Fibroblast of peridontal ligament (primary cell): ENCODE measurements around the gene CCDC182.

ENCODE experiments used
- DNase-seq: peaks from one replicate; pipeline ENCODE4 v3.0.0-alpha.2; 2010; ENCODE audit errors: extremely low read depth

CCDC182 gene

DNA sequence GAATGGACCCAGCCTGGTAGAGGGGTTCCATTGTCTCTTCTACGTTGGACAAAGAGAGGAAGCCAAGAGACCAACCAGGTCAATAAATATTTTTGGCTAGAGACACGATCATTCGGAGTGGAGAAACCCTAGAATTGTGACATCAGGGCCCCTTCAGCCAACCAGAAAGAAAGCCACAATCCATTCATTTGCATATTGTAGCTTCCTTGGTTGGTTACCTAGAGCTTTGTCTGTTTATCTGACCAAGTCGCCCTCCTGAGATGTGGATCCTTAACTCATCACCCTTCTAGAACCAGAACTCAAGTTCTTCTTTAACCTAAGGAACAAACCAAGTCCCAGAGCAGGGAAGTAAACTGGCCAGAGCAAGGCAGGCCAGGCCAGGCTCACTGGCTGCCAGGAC, at the start of gene CCDC182:
CCDC182 (minus strand) TSS at position 58 of the 400 bp plus-strand sequence; CDS start at position 31, 27 bp downstream.
- DNase-seq: no peak

DNA sequence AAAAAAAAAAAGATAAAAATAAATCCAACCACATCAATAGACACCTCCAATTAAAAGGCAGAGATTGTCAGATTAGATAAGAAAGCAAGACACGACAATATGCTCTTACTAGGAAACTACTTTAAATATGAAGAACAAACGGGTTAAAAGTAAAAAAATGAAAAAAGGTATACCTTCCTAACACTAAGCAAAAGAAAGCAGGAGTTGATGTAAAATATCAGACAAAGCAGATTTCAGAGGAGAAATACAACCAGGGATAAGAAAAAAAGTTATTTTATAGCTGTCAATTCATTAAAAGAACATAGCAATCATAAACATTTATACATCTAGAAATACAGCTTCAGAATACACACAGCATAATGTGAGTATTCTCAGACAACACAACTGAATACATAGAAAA, 49.7 kb upstream of the CCDC182 start:
- no peak for DNase-seq

DNA sequence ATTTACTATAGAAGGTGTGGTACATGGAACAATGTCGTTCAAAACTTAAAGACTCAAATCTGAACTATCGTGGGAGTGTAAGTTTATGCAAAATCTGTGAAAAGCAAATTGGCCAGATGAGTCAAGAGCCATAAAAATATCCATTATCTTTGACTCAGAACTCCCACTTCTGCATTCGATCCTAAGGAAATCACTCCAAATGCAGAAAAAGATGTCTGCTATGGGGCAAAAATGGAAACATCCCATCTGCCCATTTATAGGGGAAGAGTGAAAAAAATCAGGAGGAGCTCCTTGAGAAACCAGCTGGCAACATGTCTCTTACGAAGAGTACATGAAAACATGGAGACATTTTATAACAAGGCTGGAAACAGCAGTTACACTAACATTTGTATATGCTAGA, 43.6 kb upstream of the CCDC182 start:
- no peak for DNase-seq

DNA sequence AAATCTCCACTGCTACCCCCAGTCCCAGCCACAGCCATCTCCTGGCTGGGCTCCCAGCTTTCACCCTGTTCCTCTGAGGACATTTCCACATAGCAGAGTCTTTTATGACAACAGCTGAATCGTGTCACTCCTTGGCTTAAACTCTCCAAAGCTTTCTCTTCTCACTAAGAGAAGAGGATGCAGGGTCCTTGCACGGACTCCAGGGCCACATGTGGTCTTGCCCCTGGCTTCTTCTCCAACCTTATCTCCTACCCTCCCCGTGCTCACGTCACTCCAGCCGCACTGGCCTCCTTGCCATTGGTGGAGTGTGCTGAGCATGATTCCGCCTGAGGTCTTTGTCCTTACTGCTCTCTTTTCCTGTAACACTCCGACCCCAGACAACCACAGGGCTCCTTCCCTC, 39.9 kb upstream of the CCDC182 start:
- no peak for DNase-seq

DNA sequence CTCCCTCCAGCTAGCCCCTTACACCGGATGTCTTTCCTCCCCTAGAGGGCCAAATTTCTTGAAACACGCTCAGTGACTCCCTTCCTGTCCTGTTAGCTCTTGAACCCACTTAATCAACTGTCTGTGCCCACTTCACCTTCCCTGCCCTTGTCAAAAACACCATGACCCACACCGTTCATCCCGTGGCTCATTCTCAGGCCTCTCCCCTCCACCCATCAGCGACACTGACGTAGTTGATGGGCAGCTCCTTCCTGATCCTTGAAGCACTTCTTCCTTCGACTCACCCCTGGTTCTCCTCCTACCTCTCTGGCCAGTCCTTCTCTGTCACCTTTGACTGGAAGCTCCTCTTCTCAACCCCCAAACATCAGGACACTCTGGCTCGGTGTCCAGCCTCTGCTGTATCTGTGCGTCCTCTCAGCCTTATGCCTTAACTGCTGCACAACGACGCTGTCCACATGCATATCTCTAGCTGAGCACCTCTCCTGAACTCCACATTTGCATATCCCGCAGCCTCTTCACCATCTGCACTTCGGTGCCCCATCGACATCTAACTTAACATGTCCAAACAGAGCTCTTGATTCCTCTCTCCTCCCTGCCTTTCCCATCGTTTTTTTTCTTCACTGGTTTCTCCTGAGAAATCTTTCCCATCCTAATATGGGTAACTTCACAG, 39.3 kb upstream of the CCDC182 start:
- DNase-seq: no peak

DNA sequence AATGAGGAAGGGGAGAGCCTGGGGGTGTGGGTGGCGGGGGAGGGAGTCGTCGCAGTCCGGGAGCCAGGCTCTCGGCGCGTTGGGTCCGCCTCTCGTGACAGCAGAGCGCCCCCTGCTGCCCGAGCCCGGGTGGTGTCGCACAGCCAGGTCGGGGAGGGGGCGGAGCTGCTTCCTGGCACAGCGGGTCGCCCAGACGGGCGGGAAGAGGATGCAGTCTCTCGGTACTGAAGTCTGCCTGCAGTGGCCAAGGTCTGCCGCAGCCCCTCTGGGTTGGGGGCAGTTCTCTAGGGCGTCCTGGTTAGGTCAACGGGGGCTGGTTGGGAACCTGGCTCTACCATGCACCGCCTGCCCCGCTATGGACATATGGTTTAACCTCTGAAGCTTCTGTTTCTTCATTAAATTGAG, 38.2 kb upstream of the CCDC182 start:
- no peak for DNase-seq

DNA sequence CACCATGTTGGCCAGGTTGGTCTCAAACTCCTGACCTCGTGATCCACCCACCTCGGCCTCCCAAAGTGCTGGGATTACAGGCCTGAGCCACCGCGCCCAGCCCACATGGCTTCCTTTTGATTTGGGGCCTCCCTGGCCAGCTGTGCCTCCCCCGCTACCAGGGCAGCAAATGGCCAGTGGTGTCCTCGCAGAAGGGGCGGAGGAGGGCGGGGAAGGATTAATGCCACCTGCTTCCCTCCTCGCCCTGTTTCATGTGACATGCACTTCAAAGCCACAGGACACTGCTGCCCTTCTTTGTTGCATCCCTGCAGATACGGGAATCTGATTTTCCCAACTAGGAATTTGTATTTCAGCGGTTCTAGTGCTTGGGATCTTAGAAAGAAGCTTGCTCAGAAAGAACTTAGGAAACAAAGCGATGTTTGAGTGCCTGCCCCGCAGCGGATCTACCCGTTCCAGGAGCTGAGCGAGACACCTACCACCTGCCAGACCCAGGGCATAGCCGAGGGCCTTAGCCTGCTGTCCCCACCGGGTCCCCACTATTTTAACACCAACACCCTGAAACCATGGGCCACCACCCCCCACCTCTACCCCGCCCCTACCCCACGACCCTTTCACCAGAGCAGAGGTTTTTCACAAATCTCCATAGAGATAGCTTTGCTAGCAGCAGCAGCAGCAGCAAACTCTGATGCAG, 37.7 kb upstream of the CCDC182 start:
- DNase-seq: no peak

DNA sequence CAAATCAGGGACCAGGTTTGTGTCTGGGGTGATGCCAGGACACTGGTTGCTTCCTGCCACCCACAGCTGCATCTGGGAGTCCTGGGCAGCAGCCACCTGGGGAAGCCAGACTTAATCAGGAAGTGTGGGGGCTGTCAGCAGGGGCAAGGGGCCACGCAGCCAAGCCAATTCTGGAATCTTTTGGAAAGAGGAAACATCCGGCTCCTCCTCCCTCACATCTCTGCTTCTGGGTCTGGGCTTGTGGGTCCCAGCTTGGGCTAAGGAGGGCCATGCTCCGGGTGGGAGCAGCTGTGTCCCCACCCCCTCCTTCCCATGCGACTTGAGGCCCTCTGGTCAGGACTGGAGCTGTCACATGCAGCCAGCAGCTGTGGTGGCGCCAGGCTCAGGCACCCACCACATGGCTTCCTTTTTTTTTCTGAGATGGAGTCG, 37.0 kb upstream of the CCDC182 start:
- DNase-seq: no peak

DNA sequence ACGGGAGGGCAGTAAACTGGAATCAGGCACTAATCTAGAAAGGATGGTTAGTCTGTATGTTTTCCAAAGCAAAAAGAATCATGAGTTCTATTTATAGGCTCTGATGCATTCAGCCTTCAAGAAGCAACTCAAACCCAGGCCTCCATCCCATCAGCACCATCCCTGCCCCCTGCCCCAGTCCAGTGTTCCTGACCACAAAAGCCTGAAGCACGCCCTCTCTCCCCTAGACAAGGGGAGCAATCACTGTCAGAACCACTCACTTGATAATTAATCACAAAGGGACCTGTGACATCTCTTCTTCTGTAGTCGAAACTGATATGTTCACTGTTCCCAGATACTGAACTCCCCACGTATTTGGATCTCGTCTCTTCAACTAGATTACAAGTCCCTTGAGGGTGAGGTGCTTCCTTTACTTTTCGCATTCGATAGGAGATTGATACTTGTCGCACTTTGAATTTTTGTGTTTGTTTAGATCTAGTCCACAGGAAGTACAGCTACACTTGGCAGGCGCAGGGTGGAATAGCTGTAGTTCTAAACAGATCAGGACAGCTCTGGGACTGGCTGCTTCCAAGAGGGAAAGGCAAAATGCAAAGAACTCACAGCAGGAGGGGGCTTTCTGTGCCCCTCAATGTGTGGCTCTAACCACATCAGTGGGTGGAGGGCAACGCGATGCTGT, 36.4 kb upstream of the CCDC182 start:
- no peak for DNase-seq

DNA sequence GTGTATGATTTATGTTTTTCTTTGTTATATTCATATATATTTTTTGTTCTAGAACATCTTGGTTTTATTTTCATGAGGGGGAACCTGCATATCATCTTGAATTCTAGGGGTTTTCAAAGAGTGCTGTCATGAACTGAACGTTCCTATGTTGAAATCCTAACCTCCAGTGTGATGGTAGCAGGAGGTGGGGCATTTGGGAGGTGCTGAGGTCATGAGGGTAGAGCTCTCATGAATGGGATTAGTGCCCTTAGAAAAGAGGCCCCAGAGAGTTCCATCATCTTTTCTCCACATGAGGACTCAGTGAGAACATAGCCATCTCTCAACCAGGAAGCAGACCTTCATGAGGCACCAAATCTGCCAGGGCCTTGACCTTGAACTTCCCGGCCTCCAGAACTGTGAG, 34.6 kb upstream of the CCDC182 start:
- no peak for DNase-seq

DNA sequence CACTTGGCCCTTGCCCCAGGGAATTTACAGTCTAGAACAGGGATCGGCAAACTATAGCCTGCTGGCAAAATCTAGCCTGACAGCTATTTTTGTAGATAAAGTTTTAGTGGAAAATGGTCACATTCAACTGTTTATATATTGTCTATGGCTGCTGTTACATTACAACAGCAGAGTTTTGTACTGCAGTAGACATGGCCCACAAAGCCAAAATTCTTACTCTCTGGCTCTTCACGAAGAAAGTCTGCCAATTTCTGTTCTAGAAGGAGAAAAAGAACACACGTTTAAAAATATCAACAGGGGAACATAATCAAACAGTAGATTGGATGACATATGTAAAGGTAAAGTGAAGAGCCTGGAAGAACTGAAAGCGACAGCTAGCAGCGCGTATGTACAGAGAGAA, 33.2 kb upstream of the CCDC182 start:
- no peak for DNase-seq

DNA sequence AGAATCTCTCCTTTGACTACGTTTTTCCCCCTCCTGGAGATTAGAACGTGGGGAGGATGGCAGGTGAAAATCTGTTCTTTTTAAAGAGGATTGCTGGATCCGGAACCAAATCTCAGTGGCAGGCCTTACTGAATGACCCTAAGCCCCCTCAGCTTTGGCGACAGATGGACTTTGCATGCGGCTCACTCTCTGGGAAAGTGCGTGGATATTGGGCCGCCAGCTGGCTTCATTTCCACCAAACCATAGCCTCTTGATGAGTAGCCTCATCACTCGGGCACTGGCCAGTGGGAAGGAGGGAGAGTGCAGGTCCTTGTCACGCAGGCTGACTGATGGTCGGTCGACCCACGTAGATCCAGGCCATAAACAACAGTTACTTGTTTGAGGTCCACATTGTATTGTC, 31.3 kb upstream of the CCDC182 start:
- no peak for DNase-seq

DNA sequence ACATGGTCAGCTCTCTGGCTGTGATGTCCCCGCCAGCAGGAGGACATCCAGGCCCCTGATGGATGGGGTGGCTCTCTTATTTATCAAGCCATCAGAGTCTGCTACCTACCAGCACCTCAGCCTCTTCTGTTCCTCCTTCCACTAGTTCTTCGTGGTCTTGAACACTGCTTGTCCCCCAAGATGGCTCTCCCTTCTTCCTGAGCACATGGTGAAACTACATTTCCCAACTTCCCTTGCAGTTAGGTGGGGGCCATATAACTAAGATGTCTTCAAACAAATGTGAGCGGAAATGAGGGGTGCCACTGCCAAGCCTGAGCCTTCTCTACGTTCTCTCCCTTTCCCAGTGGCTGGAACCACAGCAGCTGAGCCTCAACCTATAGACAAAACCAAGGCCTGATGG, 29.8 kb upstream of the CCDC182 start:
- DNase-seq: no peak

DNA sequence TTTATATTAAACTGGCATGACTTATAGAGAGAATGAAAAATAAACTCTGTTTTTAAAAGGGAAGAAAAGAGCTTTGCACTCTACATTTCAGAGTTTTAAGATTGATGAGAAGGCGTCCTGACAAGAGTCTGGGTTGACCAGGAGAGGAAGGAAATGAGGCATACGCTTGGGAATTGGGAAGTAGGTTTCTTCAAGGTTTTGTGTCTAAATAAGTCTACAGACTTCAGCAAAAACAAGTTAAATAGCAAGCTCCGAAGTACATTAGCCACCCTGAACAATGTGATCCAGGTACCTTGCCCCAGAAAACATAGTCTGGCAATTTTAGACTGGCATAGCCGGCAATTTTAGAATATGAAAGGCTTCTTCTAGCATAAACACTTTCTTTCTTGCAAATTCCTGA, 28.5 kb upstream of the CCDC182 start:
- DNase-seq: no peak

DNA sequence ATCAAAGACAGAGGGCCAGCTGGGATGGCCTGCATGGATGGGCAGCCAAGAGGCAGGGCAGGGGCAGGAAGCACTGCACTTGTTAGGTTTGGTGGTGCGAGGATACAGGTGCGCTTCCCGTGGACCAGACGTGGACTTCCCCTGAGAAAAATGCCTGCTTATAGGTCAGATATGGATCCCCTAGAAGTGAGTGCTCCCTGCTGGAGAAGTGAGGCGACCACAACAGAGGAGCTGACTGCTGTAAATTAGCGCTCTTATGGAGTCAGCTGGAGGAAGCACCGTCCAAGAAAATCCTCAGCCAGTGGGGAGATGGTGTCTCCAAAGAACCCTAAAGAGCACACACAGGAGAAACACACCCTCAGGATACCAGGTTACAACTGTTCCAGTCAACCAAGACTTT, 27.7 kb upstream of the CCDC182 start:
- DNase-seq: no peak

DNA sequence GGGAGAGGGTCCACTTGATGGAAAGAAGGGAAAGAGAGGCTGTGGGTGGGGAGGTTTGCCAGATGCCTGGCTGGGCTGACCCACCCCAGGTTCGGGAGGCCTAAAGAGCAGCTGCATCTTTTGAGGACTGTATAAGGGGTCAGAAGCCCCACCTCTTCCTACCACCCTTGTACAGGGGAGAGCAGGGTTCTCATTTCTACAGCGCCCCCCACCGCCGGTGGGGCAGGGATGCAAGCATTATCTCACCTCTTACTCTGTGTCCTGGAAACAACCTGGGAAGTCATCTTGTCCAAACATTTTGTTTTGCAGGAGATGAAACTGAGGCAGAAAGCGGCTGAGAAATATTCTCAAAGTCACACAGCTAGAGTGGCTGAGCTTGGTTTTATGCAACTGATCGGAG, 22.5 kb upstream of the CCDC182 start:
- no peak for DNase-seq

DNA sequence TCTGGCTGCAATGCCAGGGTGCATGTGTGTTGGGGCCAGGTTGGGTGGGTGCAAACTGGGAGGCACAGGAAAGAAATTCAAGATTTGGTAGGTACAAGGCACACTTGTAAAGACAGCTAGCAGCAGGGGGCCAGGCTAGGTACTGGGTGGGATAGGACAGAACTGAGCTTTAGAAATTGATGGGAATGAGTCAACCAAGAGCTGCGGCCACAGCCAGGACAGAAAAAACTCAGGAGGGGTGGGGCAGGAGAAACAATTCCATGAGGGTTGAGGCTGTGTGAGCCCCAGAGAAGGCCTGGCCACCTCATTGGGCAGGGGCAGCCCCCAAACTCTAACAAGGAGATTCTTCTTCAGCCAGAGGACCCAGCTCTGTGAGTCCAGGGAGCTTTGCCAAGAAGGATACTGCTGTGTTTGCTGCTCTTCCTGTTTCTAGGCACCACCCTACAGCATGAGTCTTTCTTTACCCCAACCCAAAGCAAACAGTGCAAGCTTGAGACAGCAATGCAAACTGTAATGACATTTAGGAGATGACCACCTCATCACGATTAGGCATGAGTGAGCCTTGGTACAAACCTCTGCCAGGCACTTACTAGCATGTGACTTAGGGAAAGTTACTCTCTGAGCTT, 21.3 kb upstream of the CCDC182 start:
- no peak for DNase-seq

DNA sequence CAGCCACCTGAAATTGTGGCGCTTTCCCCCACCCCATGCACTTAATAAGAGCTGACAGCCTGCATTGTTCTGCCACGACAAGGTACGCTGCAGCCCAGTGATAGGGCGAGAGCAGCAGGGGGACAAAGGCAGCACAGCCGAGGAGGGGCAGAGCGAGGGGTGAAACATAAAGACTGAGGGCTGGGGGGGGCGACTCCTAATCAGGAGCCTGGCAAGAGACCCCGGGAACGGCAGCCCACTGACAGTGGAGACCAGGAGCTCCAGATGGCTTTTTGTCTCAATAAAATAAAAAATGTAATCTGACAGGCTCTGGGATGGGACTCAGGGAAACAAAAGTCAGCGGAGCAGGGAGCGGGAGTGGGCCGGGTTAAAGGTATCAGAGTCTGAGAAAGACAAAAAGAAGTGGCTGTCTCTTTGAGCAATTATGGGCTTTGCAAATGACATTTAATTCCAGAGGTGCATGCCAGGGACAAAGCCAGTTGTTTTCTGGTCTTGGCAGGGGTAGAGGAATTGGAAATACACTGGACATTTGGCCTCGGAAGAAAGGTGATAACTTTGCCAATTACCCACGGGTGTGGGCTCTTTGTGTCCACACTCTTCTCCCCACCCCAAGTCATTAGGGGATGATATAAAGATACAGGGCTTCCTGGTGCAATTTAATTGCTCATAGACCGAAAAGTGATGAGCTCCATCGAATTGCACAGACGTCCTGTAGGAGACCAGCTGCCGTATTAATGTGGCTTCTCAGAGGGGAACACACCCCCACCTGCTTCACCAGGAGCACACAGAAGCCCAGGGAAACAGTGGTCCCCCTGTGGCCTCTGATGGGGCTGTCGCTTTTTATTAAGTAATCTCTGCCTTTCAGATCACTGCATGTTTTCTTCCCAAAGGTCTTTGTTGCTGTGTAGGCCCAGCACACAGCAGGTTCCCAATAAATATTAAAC, 17.6 kb upstream of the CCDC182 start:
- no peak for DNase-seq

DNA sequence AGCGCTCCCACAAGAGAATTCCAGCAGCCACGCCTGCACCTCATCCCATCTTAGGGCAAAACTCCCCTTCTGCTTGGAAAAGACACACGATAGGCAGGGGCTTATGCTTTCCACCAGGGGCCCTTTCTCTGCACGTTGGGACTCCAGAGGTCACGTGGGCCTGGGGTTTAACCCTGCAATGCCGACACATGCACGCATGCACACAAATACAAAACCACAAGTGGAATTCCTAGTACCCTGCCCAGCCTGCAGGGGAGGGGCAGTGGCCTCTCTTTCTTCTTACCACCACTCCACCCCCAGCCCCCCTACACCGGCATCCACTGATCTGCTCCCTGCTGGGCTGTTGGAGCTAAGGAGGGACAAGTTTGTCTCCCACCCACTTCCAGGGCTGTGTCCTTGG, 16.8 kb upstream of the CCDC182 start:
- no peak for DNase-seq

DNA sequence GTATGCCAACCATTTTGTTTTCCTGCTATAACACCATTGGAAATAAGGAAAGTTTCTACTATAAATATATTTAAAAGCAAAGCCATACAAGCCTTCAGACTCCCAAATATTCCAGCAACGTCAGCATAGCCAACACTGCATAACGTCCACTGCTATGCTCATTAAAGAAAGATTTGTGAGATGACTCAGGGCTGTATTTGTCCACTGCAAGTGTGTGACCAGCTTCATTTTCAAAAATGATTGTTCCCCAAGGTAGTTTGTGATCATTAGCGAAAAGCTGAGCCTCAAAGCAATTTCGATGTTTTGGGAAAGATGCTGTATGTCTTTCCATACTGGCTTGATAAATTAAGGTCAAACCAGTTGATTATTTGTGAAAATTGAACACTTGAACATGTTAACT, 14.9 kb upstream of the CCDC182 start:
- DNase-seq: no peak

DNA sequence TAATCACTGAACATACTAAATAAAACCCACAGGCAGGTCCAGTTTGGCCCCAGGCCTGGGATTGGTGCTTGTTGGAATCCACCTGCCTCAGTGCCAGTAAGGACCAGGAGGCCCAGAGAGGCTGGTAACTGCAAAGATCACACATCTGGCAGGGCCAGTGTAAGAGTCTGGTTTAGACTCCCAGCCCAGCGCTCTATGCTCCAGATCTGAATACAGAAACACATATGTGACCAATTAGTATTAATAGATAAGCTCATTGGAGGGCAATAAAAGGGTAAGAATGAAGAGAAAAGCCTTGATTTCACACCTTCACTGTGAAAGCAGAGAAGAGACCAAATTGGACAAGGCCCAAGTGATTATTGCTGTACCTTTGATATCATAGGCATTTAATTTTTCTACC, 13.6 kb upstream of the CCDC182 start:
- DNase-seq: no peak

DNA sequence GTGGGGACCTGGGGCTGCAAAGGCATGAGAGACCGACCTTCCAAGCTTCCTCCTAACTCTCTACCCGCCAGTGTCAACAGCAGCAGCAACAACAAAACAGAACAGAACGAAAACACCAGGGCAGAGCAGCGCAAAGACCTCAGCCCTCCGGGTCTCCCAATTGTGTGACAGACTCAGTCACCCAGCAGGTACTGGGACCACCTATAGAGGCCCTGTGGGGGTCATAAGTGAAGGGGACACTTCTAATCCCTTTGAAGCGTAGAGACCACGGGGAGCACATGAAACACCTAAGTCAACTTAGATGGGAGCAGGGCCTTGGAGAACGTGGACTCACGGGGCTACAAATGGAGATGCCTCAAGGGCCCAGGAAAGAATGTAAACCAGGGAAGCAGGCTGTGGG, 12.6 kb upstream of the CCDC182 start:
- DNase-seq: no peak
